HG03521 (cell line): ENCODE results near the gene ZIK1.
A peak's percentile ranks its signal among the peaks of the same experiment; 100 is the strongest.

Experiments
- ATAC-seq: cut with Tn5 transposase; IDR thresholded peaks from one replicate; pipeline ENCODE4 v1.9.1; 2021; ENCODE audit warnings: mild to moderate bottlenecking, moderate library complexity; ENCODE audit not compliant: unreplicated experiment

The ZIK1 gene

DNA sequence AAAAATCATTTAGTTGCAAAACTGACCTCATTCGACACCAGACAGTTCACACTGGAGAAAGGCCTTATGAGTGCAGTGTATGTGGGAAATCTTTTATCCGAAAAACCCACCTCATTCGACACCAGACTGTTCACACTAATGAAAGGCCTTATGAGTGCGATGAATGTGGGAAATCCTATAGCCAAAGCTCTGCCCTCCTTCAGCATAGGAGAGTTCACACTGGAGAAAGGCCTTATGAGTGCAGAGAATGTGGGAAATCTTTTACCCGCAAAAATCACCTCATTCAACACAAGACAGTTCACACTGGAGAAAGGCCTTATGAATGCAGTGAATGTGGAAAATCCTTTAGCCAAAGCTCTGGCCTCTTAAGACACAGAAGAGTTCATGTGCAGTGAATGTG lies 23.0 kb downstream of the ZIK1 start:
- ATAC-seq, result no peak

DNA sequence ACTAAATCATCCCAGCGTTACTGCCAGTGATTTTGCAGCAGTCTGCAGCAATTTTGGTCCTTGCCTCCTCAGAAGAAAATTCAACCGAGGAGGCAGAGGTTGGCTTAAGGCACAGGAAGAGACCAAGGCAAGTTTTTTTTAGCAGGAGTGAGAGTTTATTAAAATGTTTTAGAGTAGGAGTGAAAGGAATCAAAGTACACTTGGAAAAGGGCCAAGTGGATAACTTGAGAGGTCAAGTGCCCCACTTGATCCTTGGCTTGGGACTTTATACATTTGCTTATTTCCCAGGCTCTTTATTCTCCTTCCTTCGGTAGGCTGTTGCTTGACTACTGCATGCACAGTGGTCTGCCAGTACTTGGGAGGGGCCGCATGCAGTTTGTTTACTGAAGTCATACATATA lies 27.2 kb downstream of the ZIK1 start:
- no peak for ATAC-seq

DNA sequence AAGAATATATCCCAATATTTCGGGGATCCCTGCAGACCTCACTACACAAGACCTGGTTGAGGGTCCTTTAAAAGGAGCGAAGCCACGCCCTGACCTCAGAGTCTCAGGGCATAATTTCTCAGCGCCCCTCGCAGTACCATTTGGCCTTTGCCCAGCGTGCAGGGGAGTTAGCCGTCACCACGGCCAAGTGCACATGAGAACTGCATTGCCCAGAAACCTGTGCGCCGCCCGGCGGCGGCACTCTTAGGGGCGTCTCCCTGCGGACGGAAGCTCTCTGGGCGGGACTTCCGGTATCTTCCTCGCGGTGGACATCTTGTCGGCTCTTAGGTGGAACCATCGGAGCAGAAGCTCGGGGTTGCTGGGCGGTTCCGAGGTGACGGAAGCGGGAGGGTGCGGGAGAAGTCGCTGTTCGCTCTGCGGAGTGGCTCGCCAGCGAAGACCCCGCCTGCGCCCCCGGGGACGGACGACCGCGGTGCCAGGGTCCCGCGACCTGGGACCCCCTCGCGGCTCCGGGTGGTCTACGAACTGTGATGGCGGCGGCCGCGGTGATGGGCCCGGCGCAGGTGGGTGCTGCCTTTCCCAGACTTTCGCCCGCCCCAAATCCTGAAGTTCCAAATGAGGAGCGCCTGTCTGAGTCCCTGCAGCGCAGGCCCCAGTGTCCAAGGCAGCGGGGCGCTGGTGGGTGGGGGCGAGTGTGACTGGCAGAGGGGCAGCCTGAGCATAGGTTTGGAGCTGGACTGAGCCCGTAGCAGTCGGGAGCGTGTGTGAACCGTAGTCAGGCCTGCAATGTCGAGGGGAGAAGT lies 30.2 kb downstream of the ZIK1 start, which contains the start of gene ZNF134:
Gene ZNF134, plus strand, starts transcription at position 302 of the 803 bp plus-strand sequence. CDS start 5,227 bp downstream, outside the sequence.
- peak; percentile 95 for ATAC-seq

DNA sequence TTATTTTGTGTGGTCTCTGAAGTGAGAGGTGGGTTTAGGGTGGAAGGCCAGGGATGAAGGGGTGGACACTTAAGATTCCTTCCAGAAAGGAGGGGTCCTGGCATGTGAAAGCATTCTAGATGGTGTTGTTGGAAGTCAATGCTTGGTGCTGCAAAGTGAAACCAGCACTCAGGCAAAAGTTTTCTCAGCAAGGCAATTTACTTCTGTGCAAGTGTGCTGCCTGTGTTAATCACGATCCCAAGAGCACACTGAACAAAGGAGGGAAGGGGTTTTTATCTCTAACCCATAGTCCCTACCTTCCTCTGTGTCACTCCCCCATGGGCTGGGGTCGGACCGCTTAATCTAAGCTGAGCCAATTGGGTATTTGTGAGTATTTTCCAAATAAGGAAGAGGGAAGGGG lies 31.4 kb downstream of the ZIK1 start:
- no peak for ATAC-seq

DNA sequence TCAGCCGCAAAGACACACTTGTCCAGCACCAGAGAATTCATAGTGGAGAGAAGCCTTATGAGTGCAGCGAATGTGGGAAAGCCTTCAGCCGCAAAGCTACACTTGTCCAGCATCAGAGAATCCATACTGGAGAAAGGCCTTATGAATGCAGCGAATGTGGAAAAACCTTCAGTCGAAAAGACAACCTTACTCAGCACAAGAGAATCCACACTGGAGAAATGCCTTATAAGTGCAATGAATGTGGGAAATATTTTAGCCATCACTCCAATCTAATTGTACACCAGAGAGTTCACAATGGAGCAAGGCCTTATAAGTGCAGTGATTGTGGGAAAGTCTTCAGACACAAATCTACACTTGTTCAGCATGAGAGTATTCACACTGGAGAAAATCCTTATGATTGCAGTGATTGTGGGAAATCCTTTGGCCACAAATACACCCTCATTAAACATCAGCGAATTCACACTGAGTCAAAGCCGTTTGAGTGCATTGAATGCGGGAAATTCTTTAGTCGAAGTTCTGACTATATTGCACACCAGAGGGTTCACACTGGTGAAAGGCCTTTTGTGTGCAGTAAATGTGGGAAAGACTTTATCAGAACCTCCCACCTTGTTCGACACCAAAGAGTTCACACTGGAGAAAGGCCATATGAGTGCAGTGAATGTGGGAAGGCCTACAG lies 36.9 kb downstream of the ZIK1 start:
- ATAC-seq, result no peak

DNA sequence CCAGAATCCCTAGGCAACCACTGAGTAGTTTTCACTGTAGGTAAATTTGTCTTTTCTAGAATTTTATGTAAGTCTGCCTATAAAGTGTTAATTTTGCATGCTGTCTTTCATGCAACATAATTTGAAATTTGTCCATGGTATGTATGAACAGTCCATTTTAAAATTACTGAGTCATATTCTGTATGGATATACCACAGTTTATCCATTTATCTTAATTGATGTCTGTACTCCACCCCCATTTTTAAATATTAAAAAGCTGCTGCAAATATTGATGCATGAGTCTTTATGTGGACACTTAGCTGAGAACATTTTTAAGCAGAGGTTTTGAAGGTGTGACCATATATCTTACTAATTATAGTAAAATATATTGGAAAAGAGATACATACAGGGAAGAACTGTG lies 39.1 kb downstream of the ZIK1 start:
- no peak for ATAC-seq

DNA sequence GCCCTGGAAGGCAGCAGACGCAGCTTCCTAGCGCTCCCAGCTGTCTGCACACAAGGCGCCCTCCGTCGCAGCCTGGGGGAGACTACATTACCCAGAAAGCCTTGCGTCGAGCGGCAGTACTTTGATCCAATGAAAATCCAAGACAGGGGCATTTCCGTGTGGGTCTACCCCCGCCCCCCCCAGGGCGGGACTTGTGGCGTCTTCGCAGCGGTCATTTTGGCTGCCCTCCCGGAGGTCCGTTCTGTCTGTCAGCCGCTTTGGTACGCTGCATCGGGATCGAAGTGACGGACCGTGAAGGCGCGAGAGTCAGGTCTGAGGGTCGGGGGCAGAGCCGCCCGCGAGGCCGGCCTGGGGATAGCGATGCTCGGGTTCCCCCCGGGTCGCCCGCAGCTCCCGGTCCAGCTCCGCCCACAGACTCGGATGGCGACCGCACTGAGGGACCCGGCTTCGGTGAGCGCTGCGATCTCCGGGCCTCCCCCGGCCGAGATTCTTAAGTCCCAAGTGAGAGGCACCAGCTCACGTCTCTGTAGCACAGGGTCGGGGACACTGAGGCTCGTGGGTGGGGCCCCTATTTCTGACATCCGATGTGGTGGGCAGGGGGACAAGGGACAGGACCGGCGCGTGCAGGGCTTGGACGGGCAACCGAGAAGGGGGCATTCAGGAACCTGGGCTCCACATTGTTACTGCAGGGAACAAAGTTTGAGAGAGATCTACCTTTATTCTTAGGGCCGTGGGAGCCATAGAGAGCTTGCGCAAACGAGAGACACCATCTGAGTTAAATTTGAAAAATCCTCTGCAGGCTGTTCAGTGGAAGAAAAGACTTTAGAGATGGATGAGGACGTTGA lies 49.3 kb downstream of the ZIK1 start, which contains the start of gene ZNF211:
Gene ZNF211, plus strand, starts transcription at position 182 of the 845 bp plus-strand sequence. Its CDS starts 179 bp downstream, at position 361.
- peak; percentile 85 for ATAC-seq

DNA sequence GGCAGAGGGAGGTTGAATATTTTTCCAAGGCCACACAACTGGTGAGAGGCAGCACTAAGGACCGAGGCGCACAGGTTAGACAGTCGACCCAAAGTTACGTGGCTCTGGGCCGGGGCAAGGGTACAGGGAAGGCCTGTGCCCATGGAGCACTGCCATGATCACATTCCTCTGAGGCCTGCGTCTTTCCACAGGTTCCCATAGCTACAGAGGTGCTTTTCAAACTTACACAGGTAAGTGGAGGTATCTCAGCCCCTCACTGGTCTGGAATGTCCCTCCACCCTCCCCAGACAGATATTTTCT lies 49.8 kb downstream of the ZIK1 start:
- ATAC-seq, result no peak

DNA sequence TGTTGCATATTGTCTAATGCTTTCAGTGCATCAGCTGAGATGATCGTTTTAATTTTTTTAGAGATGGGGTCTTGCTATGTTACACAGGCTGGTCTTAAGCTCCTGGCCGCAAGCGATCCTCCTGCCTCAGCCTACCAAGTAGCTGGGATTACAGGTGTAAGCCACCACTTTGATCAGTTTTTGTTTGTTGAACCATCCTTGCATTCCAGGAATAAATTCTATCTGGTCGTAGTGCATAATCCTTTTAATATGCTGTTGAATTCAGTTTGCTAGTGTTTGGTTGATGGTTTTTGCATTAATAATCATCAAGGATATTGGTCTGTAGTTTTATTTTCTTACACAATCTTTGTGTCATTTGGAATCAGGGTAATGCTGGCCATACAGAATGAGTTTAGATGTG lies 53.4 kb downstream of the ZIK1 start:
- no peak for ATAC-seq

DNA sequence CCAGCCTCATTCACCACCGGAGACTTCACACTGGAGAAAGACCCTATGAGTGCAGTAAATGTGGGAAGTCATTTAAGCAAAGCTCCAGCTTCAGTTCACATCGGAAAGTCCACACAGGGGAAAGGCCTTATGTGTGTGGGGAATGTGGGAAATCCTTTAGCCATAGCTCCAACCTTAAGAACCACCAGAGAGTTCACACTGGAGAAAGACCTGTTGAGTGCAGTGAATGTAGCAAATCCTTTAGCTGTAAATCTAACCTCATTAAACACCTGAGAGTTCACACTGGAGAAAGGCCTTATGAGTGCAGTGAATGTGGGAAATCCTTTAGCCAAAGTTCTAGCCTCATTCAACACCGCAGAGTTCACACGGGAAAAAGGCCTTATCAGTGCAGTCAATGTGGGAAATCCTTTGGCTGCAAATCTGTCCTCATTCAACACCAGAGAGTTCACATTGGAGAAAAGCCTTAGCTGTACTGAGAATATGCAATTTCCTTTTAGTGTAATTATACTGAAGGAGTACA lies 57.8 kb downstream of the ZIK1 start:
- ATAC-seq, result no peak

DNA sequence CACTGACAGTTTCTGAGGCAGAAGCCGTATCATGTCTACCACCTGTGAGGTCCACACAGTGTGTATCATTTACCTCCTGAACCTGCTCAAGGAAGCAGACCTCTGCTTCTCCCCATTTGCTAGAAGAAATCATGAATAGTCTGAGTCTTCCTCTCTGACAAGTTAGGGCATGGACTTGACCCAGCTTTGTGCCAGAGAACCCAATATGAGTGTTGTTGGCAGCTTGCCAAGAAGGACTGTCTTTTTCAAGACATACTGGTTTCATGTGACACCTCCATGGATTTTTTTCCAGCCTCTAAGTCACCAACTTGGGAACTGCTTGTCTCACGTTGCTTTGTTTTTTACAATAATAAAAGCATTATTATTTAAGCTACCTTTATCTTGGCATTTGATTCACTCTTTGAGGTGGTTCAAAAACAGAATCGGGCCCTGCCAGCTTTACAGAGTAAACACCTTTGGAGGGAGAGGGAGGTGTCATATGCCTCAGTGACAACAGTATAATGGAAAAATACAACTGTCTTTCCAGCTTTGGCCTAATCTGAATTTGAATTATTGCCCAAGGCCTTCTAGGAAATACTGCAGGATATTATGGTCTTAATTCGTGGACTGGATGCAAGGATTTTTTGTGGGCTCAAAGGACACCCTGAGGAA lies 58.6 kb downstream of the ZIK1 start:
- ATAC-seq, result no peak
